H9 (cell line): ENCODE results near the gene RANGAP1. TPM values are rescaled to one million over a fixed set of nuclear protein-coding genes. Genes with fewer than 3 reads are reported as not detected.

ENCODE experiments used
- DNase-seq: peaks from one replicate; pipeline ENCODE4 v3.0.0-alpha.2; 2017
- H2AFZ ChIP-seq: one replicate; pipeline ENCODE4 v1.6.1; 2013; ENCODE audit warnings: mild to moderate bottlenecking, low read length, control low read depth, moderate library complexity
- H2AK5ac ChIP-seq: 2 replicates; pipeline ENCODE4 v1.6.1; 2013; ENCODE audit warnings: low read length, control low read depth, mixed read lengths; ENCODE audit not compliant: insufficient read length
- H2BK120ac ChIP-seq: one replicate; pipeline ENCODE4 v1.6.1; 2013; ENCODE audit warnings: low read depth, mild to moderate bottlenecking, low read length, control low read depth, inconsistent platforms; ENCODE audit not compliant: poor library complexity, severe bottlenecking
- H2BK12ac ChIP-seq: 2 replicates; pipeline ENCODE4 v1.6.1; 2013; ENCODE audit warnings: low read length, control low read depth, mixed read lengths, low read depth; ENCODE audit not compliant: insufficient read length
- H2BK15ac ChIP-seq: 2 replicates; pipeline ENCODE4 v1.6.1; 2013; ENCODE audit warnings: low read depth, low read length, control low read depth
- H2BK20ac ChIP-seq: one replicate; pipeline ENCODE4 v1.6.1; 2013; ENCODE audit warnings: low read depth, mild to moderate bottlenecking, low read length, control low read depth, inconsistent platforms; ENCODE audit not compliant: poor library complexity, severe bottlenecking
- H2BK5ac ChIP-seq: 2 replicates; pipeline ENCODE4 v1.6.1; 2013; ENCODE audit warnings: low read length, control low read depth, mixed read lengths; ENCODE audit not compliant: insufficient read length
- H3K14ac ChIP-seq: 2 replicates; pipeline ENCODE4 v1.6.1; 2013; ENCODE audit warnings: low read length, control low read depth; ENCODE audit not compliant: insufficient read depth
- H3K18ac ChIP-seq: 2 replicates; pipeline ENCODE4 v1.6.1; 2013; ENCODE audit warnings: low read depth, mild to moderate bottlenecking, mixed read lengths, low read length, control low read depth; ENCODE audit not compliant: insufficient read length
- H3K23ac ChIP-seq: 2 replicates; pipeline ENCODE4 v1.6.1; 2013; ENCODE audit warnings: low read length, control low read depth, mixed read lengths, low read depth; ENCODE audit not compliant: insufficient read length
- H3K23me2 ChIP-seq: 2 replicates; pipeline ENCODE4 v1.6.1; 2013; ENCODE audit warnings: low read depth, mild to moderate bottlenecking, mixed read lengths, low read length, control low read depth; ENCODE audit not compliant: insufficient read length, poor library complexity, severe bottlenecking
- H3K27ac ChIP-seq: 2 replicates; pipeline ENCODE4 v1.5.1; 2013; ENCODE audit warnings: low read length, control low read depth, mixed read lengths, low read depth; ENCODE audit not compliant: insufficient read length
- H3K27me3 ChIP-seq: 2 replicates; pipeline ENCODE4 v1.6.1; 2013; ENCODE audit warnings: low read length, control low read depth, inconsistent platforms; ENCODE audit not compliant: insufficient read depth
- H3K4ac ChIP-seq: 2 replicates; pipeline ENCODE4 v1.6.1; 2013; ENCODE audit warnings: low read depth, mild to moderate bottlenecking, control low read depth, inconsistent platforms, low read length, moderate library complexity
- H3K4me1 ChIP-seq: 2 replicates; pipeline ENCODE4 v1.6.1; 2013; ENCODE audit warnings: low read length, control low read depth, inconsistent platforms; ENCODE audit not compliant: insufficient read depth
- H3K4me2 ChIP-seq: 2 replicates; pipeline ENCODE4 v1.6.1; 2013; ENCODE audit warnings: low read length, control low read depth, mixed read lengths; ENCODE audit not compliant: insufficient read length, insufficient read depth
- H3K56ac ChIP-seq: 2 replicates; pipeline ENCODE4 v1.6.1; 2013; ENCODE audit warnings: low read depth, mild to moderate bottlenecking, mixed read lengths, low read length, control low read depth; ENCODE audit not compliant: insufficient read length
- H3K79me1 ChIP-seq: 2 replicates; pipeline ENCODE4 v1.6.1; 2013; ENCODE audit warnings: low read depth, mild to moderate bottlenecking, moderate library complexity, low read length, control low read depth, inconsistent platforms; ENCODE audit not compliant: insufficient read depth, poor library complexity, severe bottlenecking
- H3K79me2 ChIP-seq: 2 replicates; pipeline ENCODE4 v1.6.1; 2013; ENCODE audit warnings: low read length, control low read depth, inconsistent platforms; ENCODE audit not compliant: insufficient read depth
- H3K9ac ChIP-seq: 2 replicates; pipeline ENCODE4 v1.6.1; 2013; ENCODE audit warnings: low read length, control low read depth, mixed read lengths; ENCODE audit not compliant: insufficient read length; ENCODE audit errors: extremely low read depth
- H3K9me3 ChIP-seq: one replicate; pipeline ENCODE4 v1.6.1; 2013; ENCODE audit warnings: low read depth, low read length, inconsistent platforms; ENCODE audit not compliant: control insufficient read depth
- H3T11ph ChIP-seq: one replicate; pipeline ENCODE4 v1.6.1; 2013; ENCODE audit warnings: mild to moderate bottlenecking, low read length, control low read depth, inconsistent platforms
- H4K20me1 ChIP-seq: one replicate; pipeline ENCODE4 v1.6.1; 2013; ENCODE audit not compliant: control insufficient read depth, insufficient read length, insufficient read depth
- H4K5ac ChIP-seq: 2 replicates; pipeline ENCODE4 v1.6.1; 2013; ENCODE audit warnings: low read depth, mild to moderate bottlenecking, mixed read lengths, low read length, control low read depth; ENCODE audit not compliant: insufficient read length
- H4K8ac ChIP-seq: replicated peaks from 2 replicates; pipeline ENCODE4 v1.6.1; 2013; ENCODE audit warnings: low read length, control low read depth, mixed read lengths, low read depth; ENCODE audit not compliant: insufficient read length
- H4K91ac ChIP-seq: 2 replicates; pipeline ENCODE4 v1.6.1; 2013; ENCODE audit warnings: low read depth, mild to moderate bottlenecking, moderate library complexity, mixed read lengths, low read length, control low read depth; ENCODE audit not compliant: insufficient read length
- H3K27ac Mint-ChIP-seq, 3 experiments: 2 replicates in 2 of 3; 3 replicates in 1 of 3; pipeline ENCODE4 v1.8.0; 2020 to 2021; ENCODE audit warnings: mixed read lengths in 3 of 3, mild to moderate bottlenecking in 1 of 3, moderate library complexity in 1 of 3
- H3K27me3 Mint-ChIP-seq: 2 replicates; pipeline ENCODE4 v1.8.0; 2021; ENCODE audit warnings: low read depth, mild to moderate bottlenecking, moderate library complexity, mixed read lengths
- H3K36me3 Mint-ChIP-seq, 3 experiments: 2 replicates in 2 of 3; 3 replicates in 1 of 3; pipeline ENCODE4 v1.8.0; 2020 to 2021; ENCODE audit warnings: low read depth in 3 of 3, mixed read lengths in 3 of 3; ENCODE audit not compliant: insufficient read depth in 1 of 3
- H3K4me1 Mint-ChIP-seq, 2 experiments: 2 replicates each; pipeline ENCODE4 v1.8.0; 2020; ENCODE audit warnings: mixed read lengths in 2 of 2
- H3K4me3 Mint-ChIP-seq, 2 experiments: 2 replicates in 1 of 2; 3 replicates in 1 of 2; pipeline ENCODE4 v1.8.0; 2020 to 2021; ENCODE audit warnings: mild to moderate bottlenecking in 2 of 2, mixed read lengths in 2 of 2, moderate library complexity in 1 of 2
- H3K9me3 Mint-ChIP-seq, 2 experiments: 2 replicates in 1 of 2; 3 replicates in 1 of 2; pipeline ENCODE4 v1.8.0; 2020; ENCODE audit warnings: mild to moderate bottlenecking in 2 of 2, mixed read lengths in 2 of 2, moderate library complexity in 1 of 2
- WGBS: extraction: QIAGEN DNeasy Blood & Tissue Kit; methylation state at CpG from one replicate; pipeline ENCODE4 v1.1.7; 2013; ENCODE audit warnings: missing lambda C conversion rate, low lambda C conversion rate, mixed read lengths; ENCODE audit not compliant: insufficient read length; ENCODE audit errors: extremely low coverage; 5-methylcytosine and 5-hydroxymethylcytosine counted together
- total RNA-seq: library from RNA; stranded (reverse); gene quantifications from 2 replicates; pipeline ENCODE4 v1.2.1, GENCODE V29; 2021
- TF ChIP-seq, protein P1 (sequence below): fragments of 200-600 bp; sonication (generic); conservative IDR thresholded peaks from 3 replicates; pipeline ENCODE4 v1.8.0; 2021; ENCODE audit warnings: antibody characterized with exemption, mild to moderate bottlenecking

The RANGAP1 gene
- total RNA-seq, 1 experiment from 2014 or later = 130 TPM

DNA sequence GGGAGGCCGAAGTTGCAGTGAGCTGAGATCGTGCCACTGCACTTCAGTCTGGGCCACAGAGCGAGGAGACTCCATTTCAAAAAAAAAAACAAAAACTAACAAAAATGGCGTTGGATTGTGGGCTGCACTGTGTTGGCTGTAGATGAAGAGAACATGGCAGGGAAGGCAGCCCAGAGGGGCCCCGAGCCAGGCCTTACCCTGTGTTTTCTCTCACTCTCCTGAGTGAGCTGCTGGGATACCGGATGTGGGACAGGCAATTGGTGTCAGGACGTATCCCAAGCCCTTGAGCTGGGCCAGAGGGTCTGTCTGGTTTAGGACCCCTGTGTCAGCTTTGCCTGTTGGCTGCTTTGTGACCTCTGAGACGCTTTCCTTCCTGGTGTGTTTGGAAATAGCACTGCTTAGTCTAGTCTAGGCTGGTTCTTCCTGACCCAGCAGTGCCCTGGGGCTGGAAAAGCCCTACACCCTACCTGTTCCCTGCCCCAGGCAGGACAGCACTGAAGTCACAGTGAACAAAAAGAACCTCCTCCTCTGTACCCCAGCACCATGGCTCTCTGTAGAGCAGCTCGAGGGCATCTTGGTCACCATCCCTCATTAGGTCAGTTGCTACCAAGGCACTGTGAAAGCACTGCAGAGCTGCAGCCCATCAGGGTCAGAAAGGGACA lies 63.0 kb downstream of the RANGAP1 start:
- peaks cover under 1% of the 10 kb centered on the region in 2 experiments; a peak in 3 of 4 replicates for H3K4me1 Mint-ChIP-seq
- H2BK5ac ChIP-seq = no peak overlapping the region
- H2BK120ac ChIP-seq = no peak overlapping the region
- no peaks in the 10 kb centered on the region for H3K27me3 Mint-ChIP-seq
- H3K27ac Mint-ChIP-seq = peak overlapping the region in 1 of 3 experiments; percentile 68; a peak in 1 of 7 replicates
- no peak overlapping the region for H2BK12ac ChIP-seq
- no peaks in the 10 kb centered on the region for H3K27me3 ChIP-seq
- H3K18ac ChIP-seq = no peak overlapping the region
- no peak overlapping the region for H4K5ac ChIP-seq
- H4K20me1 ChIP-seq = no peaks in the 10 kb centered on the region
- H3K4ac ChIP-seq = no peak overlapping the region
- H2BK15ac ChIP-seq = no peak overlapping the region
- no peak for DNase-seq
- H3K56ac ChIP-seq = no peak overlapping the region
- no peaks in the 10 kb centered on the region for H3K79me2 ChIP-seq
- no peak overlapping the region for H4K91ac ChIP-seq
- H3K14ac ChIP-seq = no peak overlapping the region
- no peak overlapping the region for H3K4me3 Mint-ChIP-seq
- H3K4me1 ChIP-seq = no peaks in the 10 kb centered on the region
- no peak overlapping the region for H3K9ac ChIP-seq
- no CpG with 5 or more reads among the region's 9 CpGs for WGBS
- no peak overlapping the region for H3K23ac ChIP-seq
- no peaks in the 10 kb centered on the region for H3K79me1 ChIP-seq
- no peak overlapping the region for H2AK5ac ChIP-seq
- H3K27ac ChIP-seq = no peak overlapping the region
- H2AFZ ChIP-seq = no peak overlapping the region
- H3K36me3 Mint-ChIP-seq = peaks cover 17 to 80% (median 77%) of the 10 kb centered on the region in 3 experiments; a peak in 6 of 7 replicates
- H2BK20ac ChIP-seq = no peak overlapping the region
- no peak overlapping the region for H3T11ph ChIP-seq
- H4K8ac ChIP-seq = no peak overlapping the region
- no peaks in the 10 kb centered on the region for H3K9me3 Mint-ChIP-seq
- H3K23me2 ChIP-seq = no peaks in the 10 kb centered on the region
- no peak overlapping the region for H3K4me2 ChIP-seq
- TF ChIP-seq, protein P1, sequence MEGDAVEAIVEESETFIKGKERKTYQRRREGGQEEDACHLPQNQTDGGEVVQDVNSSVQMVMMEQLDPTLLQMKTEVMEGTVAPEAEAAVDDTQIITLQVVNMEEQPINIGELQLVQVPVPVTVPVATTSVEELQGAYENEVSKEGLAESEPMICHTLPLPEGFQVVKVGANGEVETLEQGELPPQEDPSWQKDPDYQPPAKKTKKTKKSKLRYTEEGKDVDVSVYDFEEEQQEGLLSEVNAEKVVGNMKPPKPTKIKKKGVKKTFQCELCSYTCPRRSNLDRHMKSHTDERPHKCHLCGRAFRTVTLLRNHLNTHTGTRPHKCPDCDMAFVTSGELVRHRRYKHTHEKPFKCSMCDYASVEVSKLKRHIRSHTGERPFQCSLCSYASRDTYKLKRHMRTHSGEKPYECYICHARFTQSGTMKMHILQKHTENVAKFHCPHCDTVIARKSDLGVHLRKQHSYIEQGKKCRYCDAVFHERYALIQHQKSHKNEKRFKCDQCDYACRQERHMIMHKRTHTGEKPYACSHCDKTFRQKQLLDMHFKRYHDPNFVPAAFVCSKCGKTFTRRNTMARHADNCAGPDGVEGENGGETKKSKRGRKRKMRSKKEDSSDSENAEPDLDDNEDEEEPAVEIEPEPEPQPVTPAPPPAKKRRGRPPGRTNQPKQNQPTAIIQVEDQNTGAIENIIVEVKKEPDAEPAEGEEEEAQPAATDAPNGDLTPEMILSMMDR = no peak
- no peaks in the 10 kb centered on the region for H3K9me3 ChIP-seq
